HepG2 (cell line): ENCODE data around the gene ZFP36L2. TPM values are rescaled to one million over a fixed set of nuclear protein-coding genes. Genes with fewer than 3 reads are reported as not detected.

ENCODE experiments used
- ATM ChIP-seq: fragments of 450-650 bp; IDR thresholded peaks from 2 replicates; pipeline ENCODE4 v1.7.1; 2017; ENCODE audit warnings: mild to moderate bottlenecking, borderline replicate concordance
- CHD2 ChIP-seq: IDR thresholded peaks from 2 replicates; pipeline ENCODE4 v1.6.1; 2011; ENCODE audit warnings: low read depth, low read length, improper control_type of control experiment
- EED ChIP-seq: sonication (generic); formaldehyde crosslinking; IDR thresholded peaks from 2 replicates; pipeline ENCODE4 v1.5.0; 2020; ENCODE audit warnings: mild to moderate bottlenecking, missing genetic modification reagents
- FOXK1 ChIP-seq: sonication (generic); formaldehyde crosslinking; IDR thresholded peaks from 2 replicates; pipeline ENCODE4 v1.4.0; 2020; ENCODE audit warnings: low read depth, missing genetic modification reagents, borderline replicate concordance
- JUND ChIP-seq: sonication (generic); formaldehyde crosslinking; IDR thresholded peaks from 2 replicates; pipeline ENCODE4 v1.8.0; 2022; ENCODE audit warnings: mild to moderate bottlenecking, missing genetic modification reagents
- KLF9 ChIP-seq: IDR thresholded peaks from 2 replicates; pipeline ENCODE4 v1.6.1; 2016; ENCODE audit warnings: low read depth
- MBNL3 ChIP-seq: fragments of 250-450 bp; sonication (Bioruptor Pico); conservative IDR thresholded peaks from 2 replicates; pipeline ENCODE4 v1.8.0; 2022; ENCODE audit warnings: mild to moderate bottlenecking, inconsistent platforms
- MED13 ChIP-seq: sonication (generic); formaldehyde crosslinking; IDR thresholded peaks from 2 replicates; pipeline ENCODE4 v1.5.0; 2020; ENCODE audit warnings: missing genetic modification reagents
- NFATC3 ChIP-seq: sonication (generic); formaldehyde crosslinking; IDR thresholded peaks from 2 replicates; pipeline ENCODE4 v1.5.1; 2020; ENCODE audit warnings: mild to moderate bottlenecking, missing genetic modification reagents
- POGZ ChIP-seq: sonication (generic); formaldehyde crosslinking; IDR thresholded peaks from 2 replicates; pipeline ENCODE4 v1.4.0; 2020; ENCODE audit warnings: mild to moderate bottlenecking, missing genetic modification reagents
- REPIN1 ChIP-seq: sonication (generic); formaldehyde crosslinking; IDR thresholded peaks from 2 replicates; pipeline ENCODE4 v1.8.0; 2022; ENCODE audit warnings: missing genetic modification reagents, low read depth, mild to moderate bottlenecking, borderline replicate concordance
- SAP130 ChIP-seq: IDR thresholded peaks from 2 replicates; pipeline ENCODE4 v1.6.1; 2016; ENCODE audit warnings: low read depth
- SIX1 ChIP-seq: sonication (generic); formaldehyde crosslinking; IDR thresholded peaks from 2 replicates; pipeline ENCODE4 v1.4.0; 2020; ENCODE audit warnings: missing genetic modification reagents, borderline replicate concordance
- TP53 ChIP-seq: sonication (generic); formaldehyde crosslinking; conservative IDR thresholded peaks from 2 replicates; pipeline ENCODE4 v1.4.0; 2020; ENCODE audit warnings: missing genetic modification reagents
- ZC3H4 ChIP-seq: sonication (generic); formaldehyde crosslinking; IDR thresholded peaks from 2 replicates; pipeline ENCODE4 v1.4.0; 2020; ENCODE audit warnings: missing genetic modification reagents, borderline replicate concordance
- ZFP36L1 ChIP-seq: sonication (generic); formaldehyde crosslinking; IDR thresholded peaks from 2 replicates; pipeline ENCODE4 v1.8.0; 2022; ENCODE audit warnings: mild to moderate bottlenecking, missing genetic modification reagents, moderate library complexity
- ZNF235 ChIP-seq: sonication (generic); formaldehyde crosslinking; IDR thresholded peaks from 2 replicates; pipeline ENCODE4 v1.8.1; 2023; ENCODE audit warnings: mild to moderate bottlenecking, missing genetic modification reagents, borderline replicate concordance
- ZNF24 ChIP-seq: fragments of 450-650 bp; IDR thresholded peaks from 2 replicates; pipeline ENCODE4 v1.6.1; 2017; ENCODE audit warnings: antibody characterized with exemption, mild to moderate bottlenecking
- ZNF264 ChIP-seq: sonication (generic); formaldehyde crosslinking; IDR thresholded peaks from 2 replicates; pipeline ENCODE4 v1.4.0; 2020; ENCODE audit warnings: missing genetic modification reagents
- polyA plus RNA-seq, 8 experiments: library from polyadenylated mRNA; depleted of rRNA in 3 of 8; stranded (reverse) in 7 of 8; unstranded in 1 of 8; fragments of >200 nt; fragmentation: Illumina TruSeq in 4 of 8; extraction: Trizol in 4 of 8; gene quantifications; 2 replicates each; pipeline versions ENCODE4 v1.2.1 to v1.2.3, GENCODE V29; 2011 to 2016; ENCODE audit warnings: low read depth in 4 of 8, missing spikeins in 1 of 8, mixed read lengths in 1 of 8; ENCODE audit not compliant: insufficient read depth in 1 of 8
- total RNA-seq, 5 experiments: library from RNA; depleted of rRNA; stranded (reverse); fragments of >200 nt; fragmentation: Illumina TruSeq; extraction: Trizol; gene quantifications; 2 replicates each; pipeline ENCODE4 v1.2.3, GENCODE V29; 2016; ENCODE audit warnings: low read depth in 1 of 5
- TF ChIP-seq, protein P1 (sequence below): sonication (generic); formaldehyde crosslinking; conservative IDR thresholded peaks from 2 replicates; pipeline ENCODE4 v1.8.0; 2022; ENCODE audit warnings: low read depth, missing genetic modification reagents
- TF ChIP-seq, protein P2 (sequence below): IDR thresholded peaks from 2 replicates; pipeline ENCODE4 v1.6.1; 2016; ENCODE audit warnings: missing biosample characterization, missing genetic modification reagents, low read depth
- TF ChIP-seq, protein P3 (sequence below): IDR thresholded peaks from 2 replicates; pipeline ENCODE4 v1.6.1; 2016; ENCODE audit warnings: low read depth, control low read depth
- TF ChIP-seq, protein P4 (sequence below): sonication (generic); formaldehyde crosslinking; conservative IDR thresholded peaks from 2 replicates; pipeline ENCODE4 v1.8.0; 2022; ENCODE audit warnings: missing genetic modification reagents

Gene ZFP36L2
- total and polyA plus RNA-seq, 2 of the 13 experiments (the other 11 are each of a cell fraction or from before 2014, with no cell fraction given) = 11.2 to 21.8 TPM

DNA sequence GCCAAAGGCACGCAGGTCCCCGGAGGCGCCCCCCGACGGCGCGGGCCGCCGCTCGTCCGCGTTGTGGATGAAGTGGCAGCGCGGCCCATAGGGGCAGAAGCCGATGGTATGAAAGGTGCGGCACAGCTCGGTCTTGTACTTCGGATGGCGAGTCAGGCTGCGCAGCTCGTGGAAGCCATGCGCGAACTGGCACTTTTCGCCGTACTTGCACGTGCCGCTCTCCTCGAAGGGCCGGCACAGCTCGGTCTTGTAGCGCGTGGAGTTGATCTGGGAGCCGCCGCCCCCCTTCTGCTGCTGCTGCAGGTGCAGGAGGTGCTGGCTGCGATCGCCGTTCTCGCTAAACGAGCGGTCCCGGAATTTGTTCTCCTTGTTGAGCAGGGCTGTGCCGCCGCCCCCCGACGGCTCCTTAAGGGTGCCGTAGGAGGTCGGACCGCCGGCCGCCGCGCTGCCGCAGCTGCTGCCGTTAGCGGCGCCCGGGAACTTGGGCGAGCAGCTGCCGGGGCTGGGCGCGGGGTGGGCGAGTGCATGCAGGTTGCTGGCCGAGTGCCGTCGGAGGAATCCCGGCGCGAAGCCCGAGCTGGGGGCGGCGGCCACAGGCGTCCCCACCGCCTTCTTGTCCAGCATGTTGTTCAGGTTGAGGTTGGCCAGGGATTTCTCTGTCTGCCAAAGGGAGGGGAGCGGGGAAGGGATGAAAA lies 1.2 kb downstream of the ZFP36L2 start (continued):
- TF ChIP-seq CHD2 = no peak
- TF ChIP-seq NFATC3 (CRISPR knock-in tag) = no peak
- TF ChIP-seq MBNL3 = no peak
- no peak for TF ChIP-seq MED13
- no peak; the same call in 1 of the 2 replicates for TF ChIP-seq ZFP36L1
- TF ChIP-seq SIX1 (CRISPR knock-in tag) = no peak
- peak; percentile 43; the same call in 1 of the 2 replicates for TF ChIP-seq REPIN1 (CRISPR knock-in tag)
- TF ChIP-seq FOXK1 = no peak
- no peak for TF ChIP-seq ZNF264 (CRISPR knock-in tag)
- TF ChIP-seq, protein P1, sequence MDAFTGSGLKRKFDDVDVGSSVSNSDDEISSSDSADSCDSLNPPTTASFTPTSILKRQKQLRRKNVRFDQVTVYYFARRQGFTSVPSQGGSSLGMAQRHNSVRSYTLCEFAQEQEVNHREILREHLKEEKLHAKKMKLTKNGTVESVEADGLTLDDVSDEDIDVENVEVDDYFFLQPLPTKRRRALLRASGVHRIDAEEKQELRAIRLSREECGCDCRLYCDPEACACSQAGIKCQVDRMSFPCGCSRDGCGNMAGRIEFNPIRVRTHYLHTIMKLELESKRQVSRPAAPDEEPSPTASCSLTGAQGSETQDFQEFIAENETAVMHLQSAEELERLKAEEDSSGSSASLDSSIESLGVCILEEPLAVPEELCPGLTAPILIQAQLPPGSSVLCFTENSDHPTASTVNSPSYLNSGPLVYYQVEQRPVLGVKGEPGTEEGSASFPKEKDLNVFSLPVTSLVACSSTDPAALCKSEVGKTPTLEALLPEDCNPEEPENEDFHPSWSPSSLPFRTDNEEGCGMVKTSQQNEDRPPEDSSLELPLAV (CRISPR knock-in tag) = no peak; the same call in 1 of the 2 replicates
- TF ChIP-seq, protein P2, sequence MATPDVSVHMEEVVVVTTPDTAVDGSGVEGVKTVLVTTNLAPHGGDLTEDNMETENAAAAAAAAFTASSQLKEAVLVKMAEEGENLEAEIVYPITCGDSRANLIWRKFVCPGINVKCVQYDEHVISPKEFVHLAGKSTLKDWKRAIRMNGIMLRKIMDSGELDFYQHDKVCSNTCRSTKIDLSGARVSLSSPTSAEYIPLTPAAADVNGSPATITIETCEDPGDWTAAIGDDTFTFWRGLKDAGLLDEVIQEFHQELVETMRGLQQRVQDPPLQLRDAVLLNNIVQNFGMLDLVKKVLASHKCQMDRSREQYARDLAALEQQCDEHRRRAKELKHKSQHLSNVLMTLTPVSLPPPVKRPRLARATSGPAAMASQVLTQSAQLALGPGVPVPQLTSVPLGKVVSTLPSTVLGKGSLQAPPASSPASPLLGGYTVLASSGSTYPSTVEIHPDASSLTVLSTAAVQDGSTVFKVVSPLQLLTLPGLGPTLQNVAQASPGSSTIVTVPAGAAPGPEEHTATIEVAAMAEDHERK (CRISPR knock-in tag) = no peak
- no peak for TF ChIP-seq TP53 (CRISPR knock-in tag)
- TF ChIP-seq ATM = no peak
- 0 out of 2 replicates have a peak, but pooled peaks have one; percentile 11 for TF ChIP-seq ZNF235 (CRISPR knock-in tag)
- TF ChIP-seq SAP130 (CRISPR knock-in tag) = peak; percentile 52
- TF ChIP-seq EED (CRISPR knock-in tag) = peak; percentile 12; the same call in 1 of the 2 replicates
- no peak for TF ChIP-seq ZNF24
- TF ChIP-seq, protein P3, sequence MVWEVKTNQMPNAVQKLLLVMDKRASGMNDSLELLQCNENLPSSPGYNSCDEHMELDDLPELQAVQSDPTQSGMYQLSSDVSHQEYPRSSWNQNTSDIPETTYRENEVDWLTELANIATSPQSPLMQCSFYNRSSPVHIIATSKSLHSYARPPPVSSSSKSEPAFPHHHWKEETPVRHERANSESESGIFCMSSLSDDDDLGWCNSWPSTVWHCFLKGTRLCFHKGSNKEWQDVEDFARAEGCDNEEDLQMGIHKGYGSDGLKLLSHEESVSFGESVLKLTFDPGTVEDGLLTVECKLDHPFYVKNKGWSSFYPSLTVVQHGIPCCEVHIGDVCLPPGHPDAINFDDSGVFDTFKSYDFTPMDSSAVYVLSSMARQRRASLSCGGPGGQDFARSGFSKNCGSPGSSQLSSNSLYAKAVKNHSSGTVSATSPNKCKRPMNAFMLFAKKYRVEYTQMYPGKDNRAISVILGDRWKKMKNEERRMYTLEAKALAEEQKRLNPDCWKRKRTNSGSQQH (CRISPR knock-in tag) = 0 out of 2 replicates have a peak, but pooled peaks have one; percentile 5
- TF ChIP-seq POGZ (CRISPR knock-in tag) = no peak
- TF ChIP-seq, protein P4, sequence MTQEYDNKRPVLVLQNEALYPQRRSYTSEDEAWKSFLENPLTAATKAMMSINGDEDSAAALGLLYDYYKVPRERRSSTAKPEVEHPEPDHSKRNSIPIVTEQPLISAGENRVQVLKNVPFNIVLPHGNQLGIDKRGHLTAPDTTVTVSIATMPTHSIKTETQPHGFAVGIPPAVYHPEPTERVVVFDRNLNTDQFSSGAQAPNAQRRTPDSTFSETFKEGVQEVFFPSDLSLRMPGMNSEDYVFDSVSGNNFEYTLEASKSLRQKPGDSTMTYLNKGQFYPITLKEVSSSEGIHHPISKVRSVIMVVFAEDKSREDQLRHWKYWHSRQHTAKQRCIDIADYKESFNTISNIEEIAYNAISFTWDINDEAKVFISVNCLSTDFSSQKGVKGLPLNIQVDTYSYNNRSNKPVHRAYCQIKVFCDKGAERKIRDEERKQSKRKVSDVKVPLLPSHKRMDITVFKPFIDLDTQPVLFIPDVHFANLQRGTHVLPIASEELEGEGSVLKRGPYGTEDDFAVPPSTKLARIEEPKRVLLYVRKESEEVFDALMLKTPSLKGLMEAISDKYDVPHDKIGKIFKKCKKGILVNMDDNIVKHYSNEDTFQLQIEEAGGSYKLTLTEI (CRISPR knock-in tag) = no peak
- TF ChIP-seq JUND (CRISPR knock-in tag) = no peak
- no peak for TF ChIP-seq ZC3H4
- TF ChIP-seq KLF9 (CRISPR knock-in tag) = peak; percentile 45; the same call in 1 of the 2 replicates
